HEK293 (cell line): Measurements from ENCODE around the gene LYZL2.
"Not testable (repeated sequence)": the region's sequence is repeated elsewhere in the genome, so short reads cannot be mapped to it uniquely, and the experiment has no call there.

Source experiments
- HOXC10 ChIP-seq: sonication (generic); formaldehyde crosslinking; IDR thresholded peaks from 2 replicates; pipeline ENCODE4 v1.8.1; 2023; ENCODE audit warnings: mild to moderate bottlenecking, missing genetic modification reagents
- REST ChIP-seq: fragments of 450-650 bp; formaldehyde crosslinking; IDR thresholded peaks from 2 replicates; pipeline ENCODE4 v1.5.1; 2016; ENCODE audit warnings: missing biosample characterization, missing genetic modification characterization
- SP2 ChIP-seq: fragments of 450-650 bp; formaldehyde crosslinking; IDR thresholded peaks from 2 replicates; pipeline ENCODE4 v1.5.1; 2016; ENCODE audit warnings: missing biosample characterization, missing genetic modification characterization
- ZNF433 ChIP-seq: fragments of 450-650 bp; formaldehyde crosslinking; IDR thresholded peaks from 2 replicates; pipeline ENCODE4 v1.5.1; 2016; ENCODE audit warnings: missing biosample characterization, missing genetic modification characterization, low read depth
- ZNF513 ChIP-seq: fragments of 450-650 bp; IDR thresholded peaks from 2 replicates; pipeline ENCODE4 v1.5.1; 2018; ENCODE audit warnings: missing biosample characterization, missing genetic modification characterization
- ZNF645 ChIP-seq: fragments of 450-650 bp; formaldehyde crosslinking; IDR thresholded peaks from 2 replicates; pipeline ENCODE4; 2016; ENCODE audit warnings: missing biosample characterization, missing genetic modification characterization

- not testable (repeated sequence) for TF ChIP-seq SP2 (tag by site-specific recombination); REST (tag by site-specific recombination); ZNF513 (tag by site-specific recombination); HOXC10 (CRISPR knock-in tag); ZNF645 (tag by site-specific recombination); ZNF433
These were observed 25.4 kb upstream of the LYZL2 start for GRCh38 chr10:30655001-30655400.
